HPDE6-E6E7 (cell line): ENCODE results near the gene DLL4.

Experiments
- DNase-seq: peaks from one replicate; pipeline ENCODE4 v3.0.0; 2011; ENCODE audit warnings: missing footprints; ENCODE audit errors: extremely low spot score

The DLL4 gene

GRCh38 chr15:40906091-40906990, 22.8 kb upstream of the DLL4 start:
- DNase-seq: no peak

DNA sequence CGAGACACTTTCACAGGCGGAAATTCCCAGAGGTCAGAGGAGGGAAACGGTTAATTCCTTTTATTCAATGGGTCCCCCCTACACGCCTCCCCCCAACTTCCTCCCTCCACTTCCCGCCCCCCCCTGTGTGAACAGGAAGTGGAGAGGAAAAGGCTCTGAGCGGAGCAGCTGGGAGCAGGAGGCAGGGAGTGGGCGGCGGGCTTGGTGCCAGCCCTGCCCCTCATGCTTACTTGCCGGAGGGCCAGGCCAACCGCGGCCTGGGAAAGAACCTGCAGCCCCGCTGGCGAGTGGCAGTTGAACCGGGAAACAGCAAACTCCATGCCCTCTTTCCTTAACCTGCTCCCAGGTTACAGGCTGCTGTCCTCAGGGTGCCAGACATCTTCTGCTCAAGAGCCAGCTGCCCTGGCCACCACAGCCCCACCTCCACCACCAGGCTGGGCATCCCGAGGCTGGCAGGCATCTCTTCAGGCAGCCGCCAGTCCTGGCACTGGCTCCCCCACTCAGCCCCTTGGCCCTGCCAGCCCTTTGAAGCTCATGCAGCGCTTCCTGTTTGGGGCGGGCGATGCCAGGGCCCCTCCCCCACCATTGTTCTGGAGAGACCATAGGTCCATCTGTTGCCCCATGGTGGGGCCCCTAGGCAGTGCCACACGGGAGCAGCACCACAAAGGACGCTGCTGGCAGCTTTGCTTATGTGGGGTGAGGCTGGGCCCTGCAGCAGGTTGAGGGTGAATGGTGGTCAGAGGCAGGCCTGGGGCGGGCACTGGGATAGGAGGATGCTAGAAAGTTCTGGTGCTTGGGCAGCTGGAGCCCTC, 21.9 kb upstream of the DLL4 start:
- no peak for DNase-seq

GRCh38 chr15:40908095-40908494, 21.0 kb upstream of the DLL4 start:
- DNase-seq: no peak

DNA sequence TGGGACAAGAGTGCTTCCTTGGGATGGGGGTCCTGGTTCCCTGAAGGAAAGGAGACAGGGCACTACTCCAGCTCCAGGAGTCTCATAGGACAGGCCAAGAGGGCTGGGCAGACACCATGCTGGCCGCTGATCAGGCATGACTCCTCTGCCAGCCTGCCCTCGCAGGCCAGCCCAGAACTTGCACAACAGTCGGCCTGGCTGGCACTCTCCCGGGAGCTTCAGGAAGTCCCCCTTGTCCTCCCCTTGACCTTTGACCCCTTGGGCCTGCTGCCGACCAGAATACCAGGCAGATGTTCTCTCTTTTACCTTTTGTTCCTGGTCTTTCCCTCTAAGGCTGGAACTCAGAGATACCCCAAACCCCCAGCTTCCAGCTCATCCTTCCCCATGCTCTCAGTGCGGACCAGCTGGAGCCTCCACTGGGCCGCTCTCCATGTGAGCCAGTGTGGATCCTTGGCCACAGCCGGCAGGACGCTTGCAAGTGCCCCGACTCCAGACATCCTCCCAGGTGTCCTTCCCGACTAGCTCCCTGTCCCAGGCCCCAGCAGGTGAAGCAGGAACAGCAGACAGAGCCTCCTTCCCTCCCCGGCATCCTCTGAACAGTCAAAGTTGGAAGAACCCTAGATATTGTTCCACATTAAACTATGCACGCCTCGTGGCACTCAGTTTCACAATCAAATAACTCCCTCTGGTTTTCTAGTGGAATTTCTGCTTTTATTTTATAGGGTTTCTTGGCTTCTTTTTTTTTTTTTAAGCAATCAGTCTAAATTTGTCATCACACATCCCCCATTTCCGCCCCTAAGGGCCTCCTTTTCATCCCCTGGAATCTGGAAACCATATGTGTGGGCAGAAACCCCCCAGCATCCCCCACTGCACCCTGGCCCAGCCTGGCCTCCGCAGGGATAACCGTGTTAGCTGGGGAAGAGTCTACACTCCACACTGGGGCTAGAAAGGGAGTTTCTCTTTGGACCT, 19.2 kb upstream of the DLL4 start:
- DNase-seq: no peak

GRCh38 chr15:40911141-40911540, 18.0 kb upstream of the DLL4 start:
- DNase-seq: no peak

DNA sequence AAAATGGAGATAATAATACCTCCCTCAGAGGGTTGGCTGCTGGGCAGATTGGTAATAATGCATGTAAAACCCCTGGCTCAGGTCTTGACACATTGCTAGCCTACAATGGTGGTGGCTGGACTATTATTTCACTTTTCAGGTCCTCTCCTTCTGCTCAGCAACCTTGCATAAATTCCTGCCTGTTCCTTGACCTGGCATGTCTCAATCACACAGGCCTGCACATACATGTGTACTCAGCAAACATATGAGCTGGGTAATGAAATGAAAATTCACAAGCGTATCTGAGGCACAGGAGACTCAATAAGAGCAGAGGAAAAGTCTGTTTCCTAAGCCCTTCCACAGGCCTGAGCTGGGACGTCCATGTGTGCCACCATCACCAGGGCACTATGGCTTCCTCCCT, 17.4 kb upstream of the DLL4 start:
- DNase-seq: no peak

DNA sequence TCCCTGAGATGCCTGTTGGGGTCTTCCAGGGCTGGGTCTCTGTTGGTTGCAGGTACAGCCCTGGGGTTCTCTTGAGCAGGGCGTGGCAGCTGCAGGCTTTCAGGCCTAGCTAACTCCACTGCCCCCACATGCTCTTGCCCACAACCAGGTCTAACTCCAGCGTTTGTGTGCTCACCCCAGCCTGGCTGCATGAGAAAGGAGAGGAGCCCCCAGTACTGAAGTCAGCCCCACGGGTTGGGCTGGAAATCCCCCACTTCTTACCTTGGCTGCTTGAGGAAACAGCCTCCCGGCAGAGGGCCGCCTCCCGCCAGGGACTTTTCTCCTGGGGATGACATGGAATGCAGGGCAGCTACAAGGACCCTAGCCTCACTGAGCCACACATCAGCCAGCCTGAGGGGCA, 16.7 kb upstream of the DLL4 start:
- no peak for DNase-seq

- DNase-seq: no peak
Observed at GRCh38 chr15:40914013-40914412, 15.1 kb upstream of the DLL4 start.

GRCh38 chr15:40914486-40914885, 14.7 kb upstream of the DLL4 start:
- no peak for DNase-seq

DNA sequence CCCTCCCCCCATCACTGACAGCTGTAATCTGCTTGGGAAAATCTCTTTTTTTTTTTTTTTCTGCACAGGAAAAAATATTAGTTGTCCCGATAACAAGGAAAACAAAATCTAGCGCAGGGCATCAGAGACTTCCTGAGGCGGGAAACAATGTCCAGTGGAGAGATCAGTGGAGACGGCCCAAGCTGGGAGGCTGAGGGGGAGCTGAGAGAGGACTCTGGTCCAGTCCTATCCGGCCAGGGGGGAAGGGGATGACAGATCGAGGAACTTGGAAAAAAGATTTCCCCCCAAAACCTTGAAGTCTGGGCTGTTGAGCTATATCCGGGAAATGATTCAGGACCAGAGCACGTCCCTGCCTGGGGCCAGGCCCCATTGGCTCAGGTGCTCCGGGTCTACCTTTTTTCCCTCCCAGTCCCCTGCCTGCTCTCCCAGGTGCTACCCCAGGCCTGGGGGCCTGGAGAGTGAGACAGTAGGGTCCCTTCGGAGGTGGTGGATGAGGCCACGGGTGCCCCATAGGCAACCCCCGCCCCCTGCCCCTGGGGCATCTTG, 14.0 kb upstream of the DLL4 start:
- DNase-seq: no peak

DNA sequence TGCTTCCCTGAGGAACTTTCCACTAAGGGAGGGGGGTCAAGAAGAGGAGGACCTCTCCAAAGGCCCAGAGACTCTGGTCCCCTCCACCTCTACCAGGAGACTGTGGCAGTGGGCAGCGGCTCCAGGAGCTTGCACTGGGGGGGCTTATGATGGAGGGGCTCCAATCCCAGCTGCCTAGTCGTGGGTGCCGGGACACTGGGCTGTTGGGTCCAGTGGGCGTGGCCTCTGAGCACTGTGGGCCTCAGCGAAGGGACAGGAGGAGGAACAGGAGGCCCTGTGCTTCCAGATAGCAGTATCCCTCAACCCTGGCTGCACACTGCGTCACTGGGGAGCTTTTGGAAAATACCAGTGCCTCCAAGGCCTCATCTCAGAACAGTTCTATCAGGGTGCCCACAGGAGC, 13.5 kb upstream of the DLL4 start:
- DNase-seq: no peak

- no peak for DNase-seq
Observed at GRCh38 chr15:40917585-40917984, 11.6 kb upstream of the DLL4 start.

- no peak for DNase-seq
Observed at GRCh38 chr15:40918146-40918798, 10.9 kb upstream of the DLL4 start.

GRCh38 chr15:40918799-40919392, 10.2 kb upstream of the DLL4 start:
- DNase-seq: no peak

GRCh38 chr15:40921949-40922607, 7.1 kb upstream of the DLL4 start:
- no peak for DNase-seq

- no peak for DNase-seq
Observed at GRCh38 chr15:40922608-40923005, 6.5 kb upstream of the DLL4 start.

DNA sequence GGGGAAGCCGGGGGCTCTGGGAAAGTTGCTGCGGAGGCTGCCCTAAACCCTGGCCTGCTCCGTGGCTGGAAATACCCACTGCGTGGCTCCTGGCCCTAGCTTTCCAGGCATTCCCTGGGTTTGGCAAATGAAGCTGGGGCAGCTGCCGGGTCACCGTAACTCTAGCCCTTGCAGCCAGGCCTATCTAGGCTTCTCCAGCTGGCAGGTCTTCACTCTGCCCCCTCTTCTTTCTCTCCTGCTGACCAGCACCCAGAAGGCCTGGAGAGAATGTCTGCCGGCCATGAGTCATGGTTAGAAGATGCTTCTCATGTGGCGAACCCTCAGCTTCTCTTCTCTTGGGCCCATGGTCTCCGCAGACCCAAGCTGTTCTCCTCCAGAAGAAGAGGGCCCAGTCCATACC, 5.6 kb upstream of the DLL4 start:
- DNase-seq: no peak

- no peak for DNase-seq
Observed at GRCh38 chr15:40925495-40925862, 3.7 kb upstream of the DLL4 start.

- DNase-seq: no peak
Observed at GRCh38 chr15:40925863-40926658, 3.1 kb upstream of the DLL4 start.
